ENCODE data around the gene NAT8.
A peak's percentile ranks its signal among the peaks of the same experiment; 100 is the strongest.
"Not testable (repeated sequence)": the region's sequence is repeated elsewhere in the genome, so short reads cannot be mapped to it uniquely, and the experiment has no call there.

NAT8 gene

GRCh38 chr2:73654175-73654574 is 12.0 kb upstream of the NAT8 start:
- H3K4me3 ChIP-seq (ENCODE audit: low read depth, low read length): no peak overlapping the region
- TF ChIP-seq CTCF (IDR thresholded peaks at IDR 0.05; ENCODE audit: control insufficient read depth, extremely low read depth, insufficient read depth): no peak
- DNase-seq (ENCODE audit: low read depth): no peak

GRCh38 chr2:73652348-73652747 is 10.1 kb upstream of the NAT8 start:
- H3K4me3 ChIP-seq (ENCODE audit: low read depth, low read length): no peak overlapping the region
- no peak for DNase-seq (ENCODE audit: low read depth)
- TF ChIP-seq CTCF (IDR thresholded peaks at IDR 0.05; ENCODE audit: control insufficient read depth, extremely low read depth, insufficient read depth): no peak

GRCh38 chr2:73651591-73652230 is 9.5 kb upstream of the NAT8 start:
- no peak for DNase-seq (ENCODE audit: low read depth)
- H3K4me3 ChIP-seq (ENCODE audit: low read depth, low read length): no peak overlapping the region
- no peak for TF ChIP-seq CTCF (IDR thresholded peaks at IDR 0.05; ENCODE audit: control insufficient read depth, extremely low read depth, insufficient read depth)

GRCh38 chr2:73647690-73648089 is 5.5 kb upstream of the NAT8 start:
- not testable (repeated sequence) for DNase-seq (ENCODE audit: low read depth); H3K4me3 ChIP-seq (ENCODE audit: low read depth, low read length)

- H3K4me3 ChIP-seq (ENCODE audit: low read depth, low read length): no peak overlapping the region
- TF ChIP-seq CTCF (IDR thresholded peaks at IDR 0.05; ENCODE audit: control insufficient read depth, extremely low read depth, insufficient read depth): no peak
- DNase-seq (ENCODE audit: low read depth): no peak
These were observed 507 bp downstream of the NAT8 start for GRCh38 chr2:73641767-73642062.

GRCh38 chr2:73640946-73641766 is 1.1 kb downstream of the NAT8 start:
- no peak overlapping the region for H3K4me3 ChIP-seq (ENCODE audit: low read depth, low read length)
- no peak for DNase-seq (ENCODE audit: low read depth)
- no peak for TF ChIP-seq CTCF (IDR thresholded peaks at IDR 0.05; ENCODE audit: control insufficient read depth, extremely low read depth, insufficient read depth)

- peak; percentile 42 for DNase-seq (ENCODE audit: low read depth)
- no peak overlapping the region for H3K4me3 ChIP-seq (ENCODE audit: low read depth, low read length)
- no peak for TF ChIP-seq CTCF (IDR thresholded peaks at IDR 0.05; ENCODE audit: control insufficient read depth, extremely low read depth, insufficient read depth)
These were observed 1.7 kb downstream of the NAT8 start for GRCh38 chr2:73640511-73640911.
